ENCODE results near the gene KRT12. TPM values are rescaled to one million over a fixed set of nuclear protein-coding genes. Genes with fewer than 3 reads are reported as not detected.
A peak's percentile ranks its signal among the peaks of the same experiment; 100 is the strongest.

The KRT12 gene
- total RNA-seq, 4 donors from 2014 or later, result not detected

DNA sequence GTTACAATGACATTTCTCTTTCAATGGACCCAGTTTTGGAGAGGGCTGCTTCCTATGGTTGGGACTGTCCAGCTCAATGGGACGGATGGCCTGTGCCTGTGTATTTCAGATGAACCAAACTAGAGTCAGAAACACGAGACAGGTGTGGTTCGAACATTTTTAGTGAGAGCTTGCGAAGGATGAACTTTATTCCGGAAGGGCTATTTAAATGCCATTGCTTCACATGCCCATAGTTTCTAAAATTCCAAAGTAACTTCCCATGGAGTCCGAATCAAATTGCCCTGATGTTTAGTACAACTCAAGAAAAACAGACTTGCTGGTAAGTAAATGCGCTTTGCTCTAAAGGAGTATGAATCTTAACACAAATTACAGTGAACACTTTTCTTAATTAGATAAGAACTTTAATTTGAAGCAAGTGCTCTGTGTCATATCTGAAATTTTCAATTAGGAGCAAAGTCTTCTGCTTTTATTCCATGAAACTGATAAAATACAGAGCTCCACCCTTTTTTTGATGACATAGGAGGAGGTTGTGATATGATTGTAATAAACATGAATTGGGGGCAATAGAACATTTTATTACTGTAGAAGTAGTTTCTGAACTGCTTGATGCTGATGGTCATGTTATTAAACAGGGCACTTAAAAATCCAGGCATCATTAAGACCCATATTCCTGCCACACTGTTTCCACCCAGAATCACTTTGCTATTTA is 16.8 kb upstream of the KRT12 start:
- WGBS, 2 donors, result 90 to 95% methylated on average over 7 of the region's 7 CpGs
- Histone ChIP-seq H3K36me3 (no peaks in the 10 kb centered on the region), H3K27me3 (no peaks in the 10 kb centered on the region), H3K9me3 (no peaks in the 10 kb centered on the region), H3K4me1 (no peaks in the 10 kb centered on the region), H3K4me3 (peak overlapping the region in 1 of 4 donors; percentile 11), H3K27ac (no peak overlapping the region)
- TF ChIP-seq CTCF (IDR thresholded peaks at IDR 0.05) (no peak), POLR2A (IDR thresholded peaks at IDR 0.05) (no peak), EP300 (IDR thresholded peaks at IDR 0.05) (no peak)
- no peak for DNase-seq (ENCODE audit: low spot score in 2 of 2)

- no peak for TF ChIP-seq CTCF (IDR thresholded peaks at IDR 0.05)
- no peak for TF ChIP-seq POLR2A (IDR thresholded peaks at IDR 0.05)
- no peak for TF ChIP-seq EP300 (IDR thresholded peaks at IDR 0.05)
- Histone ChIP-seq H3K27ac (no peak overlapping the region), H3K4me1 (no peaks in the 10 kb centered on the region), H3K9me3 (no peaks in the 10 kb centered on the region), H3K36me3 (no peaks in the 10 kb centered on the region), H3K4me3 (peak overlapping the region in 1 of 4 donors; percentile 11), H3K27me3 (no peaks in the 10 kb centered on the region)
- no peak for DNase-seq (ENCODE audit: low spot score in 2 of 2)
- WGBS, 2 donors, result 85 to 95% methylated on average over 1 of the region's 1 CpG
Measured at GRCh38 chr17:40883031-40883430, 16.0 kb upstream of the KRT12 start.

DNA sequence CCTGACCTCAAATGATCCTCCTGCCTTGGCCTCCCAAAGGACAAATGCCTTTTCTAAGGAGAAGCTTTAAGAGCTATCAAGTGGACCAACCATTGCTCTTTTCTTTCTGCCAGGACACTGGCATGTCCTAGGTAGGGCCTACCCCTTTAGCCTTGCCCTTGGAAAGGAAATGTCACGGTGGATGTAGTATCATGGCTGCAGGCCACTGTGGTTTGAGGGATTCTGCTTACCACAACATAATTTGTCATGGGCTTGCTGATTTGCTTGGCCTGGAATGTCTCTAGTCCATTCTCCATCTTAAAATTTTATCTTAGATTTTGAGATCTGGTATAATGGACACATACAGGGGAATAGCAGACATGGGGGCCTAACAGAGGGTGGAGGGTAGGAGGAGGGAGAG is 12.0 kb upstream of the KRT12 start:
- Histone ChIP-seq H3K9me3 (no peaks in the 10 kb centered on the region), H3K36me3 (no peaks in the 10 kb centered on the region), H3K27ac (no peak overlapping the region), H3K4me1 (no peaks in the 10 kb centered on the region), H3K27me3 (no peaks in the 10 kb centered on the region), H3K4me3 (no peak overlapping the region)
- WGBS, 2 donors, result 85 to 94% methylated on average over 1 of the region's 1 CpG
- DNase-seq (ENCODE audit: low spot score in 2 of 2), result no peak
- no peak for TF ChIP-seq EP300 (IDR thresholded peaks at IDR 0.05)
- no peak for TF ChIP-seq CTCF (IDR thresholded peaks at IDR 0.05)
- no peak for TF ChIP-seq POLR2A (IDR thresholded peaks at IDR 0.05)

DNA sequence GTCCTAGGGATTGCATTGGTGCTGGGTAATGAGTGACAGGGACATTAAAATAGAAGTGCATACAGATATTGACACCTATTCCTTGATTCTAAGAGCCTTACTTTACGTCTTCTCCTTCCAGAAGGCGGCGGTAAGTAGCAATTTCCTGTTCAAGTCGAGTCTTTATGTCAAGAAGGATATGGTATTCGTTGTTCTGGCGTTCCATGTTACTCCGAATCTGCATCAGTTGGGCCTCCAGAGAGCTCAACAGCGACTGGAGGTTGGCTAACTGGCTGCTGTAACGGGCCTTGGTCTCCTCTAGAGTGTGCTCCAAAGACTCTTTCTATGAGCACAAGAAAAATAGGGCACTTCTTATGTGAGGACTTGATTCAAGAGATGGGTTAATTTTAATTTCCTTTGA is 11.0 kb upstream of the KRT12 start:
- TF ChIP-seq POLR2A (IDR thresholded peaks at IDR 0.05), result no peak
- Histone ChIP-seq H3K27me3 (no peaks in the 10 kb centered on the region), H3K4me3 (no peak overlapping the region), H3K9me3 (no peaks in the 10 kb centered on the region), H3K4me1 (no peaks in the 10 kb centered on the region), H3K27ac (no peak overlapping the region), H3K36me3 (no peaks in the 10 kb centered on the region)
- DNase-seq (ENCODE audit: low spot score in 2 of 2), result no peak
- WGBS, 2 donors, result 89 to 92% methylated on average over 9 of the region's 9 CpGs

DNA sequence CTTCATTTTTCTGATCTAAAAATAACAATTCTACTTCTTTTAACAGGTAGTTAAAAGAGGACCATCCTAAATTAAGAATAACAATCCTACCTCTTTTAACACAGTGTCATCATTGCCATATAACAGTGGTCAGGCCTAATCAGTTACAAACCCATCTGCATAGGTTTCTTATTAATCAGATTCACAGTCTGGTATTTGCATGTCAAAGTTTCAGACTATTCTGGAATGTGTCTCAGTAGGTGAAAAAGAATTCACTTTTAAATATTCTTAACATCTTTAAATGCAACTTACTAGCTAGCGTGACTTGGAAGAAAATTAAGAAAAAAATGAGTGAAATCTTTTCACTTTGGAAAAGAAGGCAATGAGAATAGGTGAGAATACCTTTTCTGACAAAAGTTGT is 6.8 kb upstream of the KRT12 start:
- no peak overlapping the region for H3K27ac ChIP-seq
- H3K4me1 ChIP-seq, result no peaks in the 10 kb centered on the region
- no peak for DNase-seq (ENCODE audit: low spot score in 2 of 2)
- H3K36me3 ChIP-seq, result no peaks in the 10 kb centered on the region
- no peak overlapping the region for H3K4me3 ChIP-seq
- peaks cover 0 to 6% of the 10 kb centered on the region in 2 donors for H3K27me3 ChIP-seq
- no peak for TF ChIP-seq EP300 (IDR thresholded peaks at IDR 0.05)
- TF ChIP-seq POLR2A (IDR thresholded peaks at IDR 0.05), result no peak
- TF ChIP-seq CTCF (IDR thresholded peaks at IDR 0.05), result no peak
- 94 to 96% methylated on average over 1 of the region's 1 CpG for WGBS, 2 donors
- H3K9me3 ChIP-seq, result no peaks in the 10 kb centered on the region
